ENCODE data around the gene CCDC15. TPM values are rescaled to one million over a fixed set of nuclear protein-coding genes. Genes with fewer than 3 reads are reported as not detected.
A peak's percentile ranks its signal among the peaks of the same experiment; 100 is the strongest.

CCDC15 gene
- total RNA-seq, 1 donor, result 2.2 TPM

DNA sequence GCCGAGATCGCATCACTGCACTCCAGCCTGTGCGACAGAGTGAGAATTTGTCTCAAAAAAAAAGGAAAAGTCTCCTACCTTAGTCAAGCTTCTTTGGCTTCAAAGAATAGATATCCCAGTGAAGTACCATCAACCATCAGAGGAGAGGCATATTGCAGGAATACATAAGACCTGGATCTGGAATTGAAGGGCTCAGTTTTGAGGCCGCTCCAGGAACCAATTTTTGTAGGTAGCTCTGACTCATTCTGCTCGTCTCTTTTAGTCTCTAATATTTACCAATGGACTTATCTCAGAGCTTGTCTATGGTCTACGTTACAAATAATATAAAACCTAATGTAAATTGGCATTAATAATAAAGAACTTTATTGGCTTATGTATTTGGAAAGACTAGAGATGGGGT is 8.2 kb upstream of the CCDC15 start:
- no peak for TF ChIP-seq CTCF (IDR thresholded peaks at IDR 0.05; ENCODE audit: extremely low read depth, low read depth, low read length)
- H3K4me3 ChIP-seq (ENCODE audit: insufficient read depth, low read length), result no peak overlapping the region
- H3K36me3 ChIP-seq (ENCODE audit: insufficient read depth, low read length), result no peaks in the 10 kb centered on the region

GRCh38 chr11:124946735-124947141 is 7.3 kb upstream of the CCDC15 start:
- Histone ChIP-seq H3K27me3 (ENCODE audit: insufficient read depth, low read length) (no peaks in the 10 kb centered on the region), H3K27ac (ENCODE audit: low read depth, low read length) (no peak overlapping the region), H2AFZ (ENCODE audit: low read length) (no peak overlapping the region), H3K4me2 (ENCODE audit: insufficient read depth, low read length) (no peak overlapping the region), H3K9me3 (ENCODE audit: low read depth, low read length) (no peaks in the 10 kb centered on the region), H3K4me1 (ENCODE audit: insufficient read depth, low read length) (peaks cover 5% of the 10 kb centered on the region), H3K36me3 (ENCODE audit: insufficient read depth, low read length) (no peaks in the 10 kb centered on the region), H3K4me3 (ENCODE audit: insufficient read depth, low read length) (no peak overlapping the region), H3K79me2 (ENCODE audit: insufficient read depth, low read length) (no peaks in the 10 kb centered on the region), H4K20me1 (ENCODE audit: insufficient read depth, low read length) (no peaks in the 10 kb centered on the region)
- no peak for TF ChIP-seq CTCF (IDR thresholded peaks at IDR 0.05; ENCODE audit: extremely low read depth, low read depth, low read length)
- DNase-seq (ENCODE audit: insufficient read length, low spot score, missing footprints), result no peak

More for the DNA sequence above, 8.2 kb upstream of the CCDC15 start:
- no peak overlapping the region for H2AFZ ChIP-seq (ENCODE audit: low read length)
- peaks cover 5% of the 10 kb centered on the region for H3K4me1 ChIP-seq (ENCODE audit: insufficient read depth, low read length)
- H3K4me2 ChIP-seq (ENCODE audit: insufficient read depth, low read length), result no peak overlapping the region
- H3K27ac ChIP-seq (ENCODE audit: low read depth, low read length), result no peak overlapping the region
- no peaks in the 10 kb centered on the region for H4K20me1 ChIP-seq (ENCODE audit: insufficient read depth, low read length)
- no peaks in the 10 kb centered on the region for H3K9me3 ChIP-seq (ENCODE audit: low read depth, low read length)
- H3K27me3 ChIP-seq (ENCODE audit: insufficient read depth, low read length), result no peaks in the 10 kb centered on the region
- no peak for DNase-seq (ENCODE audit: insufficient read length, low spot score, missing footprints)
- no peaks in the 10 kb centered on the region for H3K79me2 ChIP-seq (ENCODE audit: insufficient read depth, low read length)

GRCh38 chr11:124950601-124951330 is 3.2 kb upstream of the CCDC15 start:
- no peak for TF ChIP-seq CTCF (IDR thresholded peaks at IDR 0.05; ENCODE audit: extremely low read depth, low read depth, low read length)
- H3K27ac ChIP-seq (ENCODE audit: low read depth, low read length), result no peak overlapping the region
- no peaks in the 10 kb centered on the region for H4K20me1 ChIP-seq (ENCODE audit: insufficient read depth, low read length)
- no peak overlapping the region for H2AFZ ChIP-seq (ENCODE audit: low read length)
- no peaks in the 10 kb centered on the region for H3K27me3 ChIP-seq (ENCODE audit: insufficient read depth, low read length)
- no peaks in the 10 kb centered on the region for H3K79me2 ChIP-seq (ENCODE audit: insufficient read depth, low read length)
- no peaks in the 10 kb centered on the region for H3K9me3 ChIP-seq (ENCODE audit: low read depth, low read length)
- no peaks in the 10 kb centered on the region for H3K36me3 ChIP-seq (ENCODE audit: insufficient read depth, low read length)
- no peak overlapping the region for H3K4me3 ChIP-seq (ENCODE audit: insufficient read depth, low read length)
- no peak for DNase-seq (ENCODE audit: insufficient read length, low spot score, missing footprints)
- H3K4me1 ChIP-seq (ENCODE audit: insufficient read depth, low read length), result peaks cover 13% of the 10 kb centered on the region
- H3K4me2 ChIP-seq (ENCODE audit: insufficient read depth, low read length), result no peak overlapping the region

- H3K27me3 ChIP-seq (ENCODE audit: insufficient read depth, low read length), result no peaks in the 10 kb centered on the region
- peaks cover 13% of the 10 kb centered on the region for H3K4me1 ChIP-seq (ENCODE audit: insufficient read depth, low read length)
- no peaks in the 10 kb centered on the region for H3K36me3 ChIP-seq (ENCODE audit: insufficient read depth, low read length)
- H3K9me3 ChIP-seq (ENCODE audit: low read depth, low read length), result no peaks in the 10 kb centered on the region
- no peak overlapping the region for H3K27ac ChIP-seq (ENCODE audit: low read depth, low read length)
- DNase-seq (ENCODE audit: insufficient read length, low spot score, missing footprints), result peak; percentile 53
- H4K20me1 ChIP-seq (ENCODE audit: insufficient read depth, low read length), result no peaks in the 10 kb centered on the region
- no peak overlapping the region for H2AFZ ChIP-seq (ENCODE audit: low read length)
- no peak for TF ChIP-seq CTCF (IDR thresholded peaks at IDR 0.05; ENCODE audit: extremely low read depth, low read depth, low read length)
- H3K79me2 ChIP-seq (ENCODE audit: insufficient read depth, low read length), result no peaks in the 10 kb centered on the region
- H3K4me3 ChIP-seq (ENCODE audit: insufficient read depth, low read length), result no peak overlapping the region
- no peak overlapping the region for H3K4me2 ChIP-seq (ENCODE audit: insufficient read depth, low read length)
These were observed 2.7 kb upstream of the CCDC15 start for GRCh38 chr11:124951341-124951740.
